ENCODE measurements around the gene PSD4.

PSD4 gene

DNA sequence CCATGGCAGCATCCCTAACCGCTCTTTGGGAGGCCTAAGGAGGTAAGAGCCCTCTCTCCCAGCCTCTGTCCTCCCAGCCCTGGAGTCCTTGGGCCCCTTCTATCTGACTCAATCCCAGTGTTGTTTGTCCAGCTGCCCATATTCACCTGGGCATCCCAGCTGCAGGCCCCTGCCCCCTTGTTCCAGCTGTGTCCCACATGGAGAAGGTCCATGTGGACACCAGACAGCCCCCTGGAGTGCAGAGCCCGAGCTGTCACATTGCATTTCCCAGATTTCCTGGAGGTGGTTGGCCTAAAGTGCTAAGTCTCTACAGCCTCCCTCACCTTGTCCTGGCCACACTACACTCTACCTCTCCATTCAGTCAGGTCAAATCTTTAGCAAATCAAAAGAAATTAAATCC lies 42.5 kb downstream of the PSD4 start:
- Histone ChIP-seq H3K9me3 (ENCODE audit: insufficient read depth, low read length) (no peaks in the 10 kb centered on the region), H3K9me2 (replicated peaks; ENCODE audit: insufficient read depth, low read length) (no peaks in the 10 kb centered on the region), H3K27me3 (ENCODE audit: low read length) (no peaks in the 10 kb centered on the region), H4K20me1 (ENCODE audit: low read depth, low read length) (no peaks in the 10 kb centered on the region), H3K36me3 (ENCODE audit: low read length) (no peaks in the 10 kb centered on the region), H3K4me3 (ENCODE audit: insufficient read depth, low read length, poor library complexity, severe bottlenecking) (no peak overlapping the region), H2AFZ (ENCODE audit: low read depth, low read length, severe bottlenecking) (no peak overlapping the region), H3K79me2 (ENCODE audit: insufficient read depth, low read length) (no peaks in the 10 kb centered on the region), H3K4me2 (ENCODE audit: low read depth, low read length, poor library complexity, severe bottlenecking) (no peak overlapping the region), H3K27ac (ENCODE audit: low read depth, low read length) (no peak overlapping the region), H3K9ac (ENCODE audit: low read length) (no peak overlapping the region), H3F3A (ENCODE audit: insufficient read depth) (no peaks in the 10 kb centered on the region)
- TF ChIP-seq, protein P1, sequence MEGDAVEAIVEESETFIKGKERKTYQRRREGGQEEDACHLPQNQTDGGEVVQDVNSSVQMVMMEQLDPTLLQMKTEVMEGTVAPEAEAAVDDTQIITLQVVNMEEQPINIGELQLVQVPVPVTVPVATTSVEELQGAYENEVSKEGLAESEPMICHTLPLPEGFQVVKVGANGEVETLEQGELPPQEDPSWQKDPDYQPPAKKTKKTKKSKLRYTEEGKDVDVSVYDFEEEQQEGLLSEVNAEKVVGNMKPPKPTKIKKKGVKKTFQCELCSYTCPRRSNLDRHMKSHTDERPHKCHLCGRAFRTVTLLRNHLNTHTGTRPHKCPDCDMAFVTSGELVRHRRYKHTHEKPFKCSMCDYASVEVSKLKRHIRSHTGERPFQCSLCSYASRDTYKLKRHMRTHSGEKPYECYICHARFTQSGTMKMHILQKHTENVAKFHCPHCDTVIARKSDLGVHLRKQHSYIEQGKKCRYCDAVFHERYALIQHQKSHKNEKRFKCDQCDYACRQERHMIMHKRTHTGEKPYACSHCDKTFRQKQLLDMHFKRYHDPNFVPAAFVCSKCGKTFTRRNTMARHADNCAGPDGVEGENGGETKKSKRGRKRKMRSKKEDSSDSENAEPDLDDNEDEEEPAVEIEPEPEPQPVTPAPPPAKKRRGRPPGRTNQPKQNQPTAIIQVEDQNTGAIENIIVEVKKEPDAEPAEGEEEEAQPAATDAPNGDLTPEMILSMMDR (IDR thresholded peaks at IDR 0.05; ENCODE audit: insufficient read depth, low read length, poor library complexity, severe bottlenecking) = no peak
- no peak for TF ChIP-seq EZH2phosphoT487 (conservative IDR thresholded peaks at IDR 0.05; ENCODE audit: low read length)

DNA sequence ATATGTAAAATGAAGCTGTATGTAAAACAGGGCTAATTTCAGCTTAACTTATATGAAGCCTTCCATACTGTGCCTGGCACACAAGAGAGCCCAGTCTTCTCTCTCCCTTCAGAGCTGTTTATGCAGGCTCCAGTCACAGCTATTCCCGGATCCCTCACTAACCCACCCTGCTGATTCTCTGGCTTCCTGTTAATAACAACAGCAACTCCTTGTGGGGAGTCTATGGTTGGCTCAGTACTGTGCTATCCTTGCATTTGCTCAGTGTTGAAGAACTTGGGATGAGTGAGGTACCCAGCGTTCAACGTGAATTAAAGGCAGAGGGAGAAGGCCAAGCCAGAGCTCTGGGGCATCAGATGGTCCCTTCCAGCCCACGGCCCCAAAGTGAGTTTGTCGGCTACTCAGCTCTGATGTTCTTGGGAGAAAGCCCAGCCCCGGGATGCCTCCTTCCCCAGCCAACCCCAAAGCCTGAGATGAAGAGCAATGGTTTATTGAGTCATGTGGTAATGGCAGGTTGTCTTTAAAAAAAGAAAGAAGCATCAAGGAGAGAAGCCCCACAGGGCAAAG lies 43.2 kb downstream of the PSD4 start:
- H3K27me3 ChIP-seq (ENCODE audit: low read length) = no peaks in the 10 kb centered on the region
- no peak overlapping the region for H2AFZ ChIP-seq (ENCODE audit: low read depth, low read length, severe bottlenecking)
- no peaks in the 10 kb centered on the region for H3F3A ChIP-seq (ENCODE audit: insufficient read depth)
- H3K9me3 ChIP-seq (ENCODE audit: insufficient read depth, low read length) = no peaks in the 10 kb centered on the region
- no peaks in the 10 kb centered on the region for H4K20me1 ChIP-seq (ENCODE audit: low read depth, low read length)
- no peak overlapping the region for H3K9ac ChIP-seq (ENCODE audit: low read length)
- H3K4me2 ChIP-seq (ENCODE audit: low read depth, low read length, poor library complexity, severe bottlenecking) = no peak overlapping the region
- no peaks in the 10 kb centered on the region for H3K79me2 ChIP-seq (ENCODE audit: insufficient read depth, low read length)
- H3K27ac ChIP-seq (ENCODE audit: low read depth, low read length) = no peak overlapping the region
- no peaks in the 10 kb centered on the region for H3K36me3 ChIP-seq (ENCODE audit: low read length)
- no peak for TF ChIP-seq EZH2phosphoT487 (conservative IDR thresholded peaks at IDR 0.05; ENCODE audit: low read length)
- TF ChIP-seq, protein P1 (IDR thresholded peaks at IDR 0.05; ENCODE audit: insufficient read depth, low read length, poor library complexity, severe bottlenecking) = no peak
- no peak overlapping the region for H3K4me3 ChIP-seq (ENCODE audit: insufficient read depth, low read length, poor library complexity, severe bottlenecking)
- H3K9me2 ChIP-seq (replicated peaks; ENCODE audit: insufficient read depth, low read length) = no peaks in the 10 kb centered on the region

DNA sequence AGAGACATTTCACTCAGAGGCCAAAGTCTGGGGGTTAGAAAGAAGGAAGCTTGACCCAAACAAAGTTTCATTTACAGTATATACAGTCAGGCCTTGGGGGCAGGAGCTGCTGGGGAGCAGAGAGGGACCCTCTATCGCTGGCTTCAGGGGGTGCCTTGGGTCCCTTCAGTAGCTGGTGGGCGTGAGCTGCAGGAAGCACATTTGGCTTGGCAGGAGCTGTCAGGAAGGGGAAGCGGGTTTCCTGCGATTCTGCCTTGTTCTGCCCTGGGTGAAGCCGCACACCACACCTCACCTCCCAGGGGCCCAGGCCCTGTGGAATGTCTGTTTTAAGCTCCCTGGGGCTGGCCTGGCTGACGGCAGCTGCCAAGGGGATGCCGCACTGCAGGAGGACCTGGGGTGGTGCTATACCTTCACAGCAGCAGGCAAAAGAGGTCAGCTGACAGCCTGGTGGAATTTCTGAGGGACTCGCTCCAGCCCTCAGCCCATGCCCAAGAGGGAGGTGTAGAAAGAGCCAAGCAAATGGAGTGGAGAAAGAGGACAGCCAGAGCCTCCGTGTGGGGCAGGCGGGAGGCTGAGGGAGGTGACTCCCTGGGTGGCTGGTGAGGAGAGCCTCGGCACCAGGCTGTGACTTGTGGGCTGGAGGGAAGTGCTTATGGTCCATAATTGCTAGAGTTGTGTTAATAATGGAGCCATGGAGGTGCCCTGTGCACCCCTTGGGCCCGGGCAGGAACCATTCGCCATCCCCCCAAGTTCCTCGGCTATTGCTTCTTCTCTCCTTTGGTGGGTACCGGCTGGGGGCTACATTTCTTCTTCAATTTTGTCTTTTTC lies 43.9 kb downstream of the PSD4 start:
- Histone ChIP-seq H3F3A (ENCODE audit: insufficient read depth) (no peaks in the 10 kb centered on the region), H2AFZ (ENCODE audit: low read depth, low read length, severe bottlenecking) (no peak overlapping the region), H3K9me2 (replicated peaks; ENCODE audit: insufficient read depth, low read length) (no peaks in the 10 kb centered on the region), H3K36me3 (ENCODE audit: low read length) (no peaks in the 10 kb centered on the region), H3K4me2 (ENCODE audit: low read depth, low read length, poor library complexity, severe bottlenecking) (no peak overlapping the region), H3K27me3 (ENCODE audit: low read length) (no peaks in the 10 kb centered on the region), H3K9me3 (ENCODE audit: insufficient read depth, low read length) (no peaks in the 10 kb centered on the region), H3K9ac (ENCODE audit: low read length) (no peak overlapping the region), H3K79me2 (ENCODE audit: insufficient read depth, low read length) (no peaks in the 10 kb centered on the region), H3K4me3 (ENCODE audit: insufficient read depth, low read length, poor library complexity, severe bottlenecking) (no peak overlapping the region), H4K20me1 (ENCODE audit: low read depth, low read length) (no peaks in the 10 kb centered on the region), H3K27ac (ENCODE audit: low read depth, low read length) (no peak overlapping the region)
- TF ChIP-seq, protein P1 (IDR thresholded peaks at IDR 0.05; ENCODE audit: insufficient read depth, low read length, poor library complexity, severe bottlenecking) = no peak
- no peak for TF ChIP-seq EZH2phosphoT487 (conservative IDR thresholded peaks at IDR 0.05; ENCODE audit: low read length)
